OCI-LY3 (cell line): Measurements from ENCODE around the gene GNA12.
"Not testable (repeated sequence)": the region's sequence is repeated elsewhere in the genome, so short reads cannot be mapped to it uniquely, and the experiment has no call there.

Source experiments
- H2AFZ ChIP-seq: fragments of 200-600, 300-600 bp; shearing (Covaris generic); 2 replicates; pipeline ENCODE4 v1.6.0; 2014; ENCODE audit warnings: antibody characterized with exemption, low read depth, low read length
- H3K27ac ChIP-seq: fragments of 200-600, 300-600 bp; sonication (generic); 2 replicates; pipeline ENCODE4 v1.5.1; 2014; ENCODE audit warnings: mild to moderate bottlenecking, low read length, moderate library complexity, mixed read lengths
- H3K27me3 ChIP-seq: fragments of 200-600, 300-600 bp; sonication (generic); 2 replicates; pipeline ENCODE4 v1.6.1; 2014; ENCODE audit warnings: low read depth, low read length, mixed read lengths
- H3K36me3 ChIP-seq: fragments of 200-600, 300-600 bp; sonication (generic); replicated peaks from 2 replicates; pipeline ENCODE3; 2014; ENCODE audit warnings: low read depth, low read length, mixed read lengths
- H3K4me1 ChIP-seq: fragments of 300-600, 200-600 bp; sonication (generic); 2 replicates; pipeline ENCODE4 v1.6.1; 2014; ENCODE audit warnings: low read length, mixed read lengths
- H3K4me2 ChIP-seq: fragments of 200-600, 300-600 bp; sonication (generic); 2 replicates; pipeline ENCODE4 v1.6.1; 2014; ENCODE audit warnings: low read length, mixed read lengths
- H3K4me3 ChIP-seq: fragments of 300-600, 200-600 bp; sonication (generic); 2 replicates; pipeline ENCODE4 v1.5.1; 2014; ENCODE audit warnings: antibody characterized with exemption, mild to moderate bottlenecking, low read length, moderate library complexity
- H3K79me2 ChIP-seq: fragments of 300-600, 200-600 bp; shearing (Covaris generic); 2 replicates; pipeline ENCODE4 v1.6.1; 2014; ENCODE audit warnings: mild to moderate bottlenecking, low read length, mixed read lengths
- H3K9ac ChIP-seq: fragments of 300-600, 200-600 bp; shearing (Covaris generic); 2 replicates; pipeline ENCODE4 v1.6.0; 2014; ENCODE audit warnings: mild to moderate bottlenecking, low read length, moderate library complexity
- H3K9me3 ChIP-seq: fragments of 200-600, 300-600 bp; shearing (Covaris generic); 2 replicates; pipeline ENCODE4 v1.6.1; 2014; ENCODE audit warnings: low read length, mixed read lengths; ENCODE audit not compliant: insufficient read depth
- H4K20me1 ChIP-seq: fragments of 200-600, 300-600 bp; sonication (generic); 2 replicates; pipeline ENCODE4 v1.6.1; 2016; ENCODE audit warnings: low read length, mixed read lengths; ENCODE audit not compliant: insufficient read depth
- CTCF ChIP-seq: fragments of 200-600, 300-600 bp; sonication (generic); IDR thresholded peaks from 2 replicates; pipeline ENCODE4 v1.5.1; 2014; ENCODE audit warnings: antibody characterized with exemption, low read length, low read depth
- EZH2phosphoT487 ChIP-seq: fragments of 200-600 bp; shearing (Covaris generic); IDR thresholded peaks from 2 replicates; pipeline ENCODE4 v1.6.1; 2018; ENCODE audit warnings: antibody characterized with exemption, mixed run types, low read depth

GNA12 gene

GRCh38 chr7:2728316-2729030 lies 115.6 kb downstream of the GNA12 start:
- Histone ChIP-seq H3K27ac (no peak overlapping the region), H3K4me2 (no peak overlapping the region), H2AFZ (no peak overlapping the region), H3K9me3 (no peaks in the 10 kb centered on the region), H3K4me1 (no peaks in the 10 kb centered on the region), H3K4me3 (no peak overlapping the region), H3K27me3 (no peaks in the 10 kb centered on the region), H3K9ac (no peak overlapping the region), H3K36me3 (peaks cover 2% of the 10 kb centered on the region), H3K79me2 (no peaks in the 10 kb centered on the region), H4K20me1 (no peaks in the 10 kb centered on the region)
- no peak for TF ChIP-seq CTCF
- no peak for TF ChIP-seq EZH2phosphoT487

- H3K4me2 ChIP-seq, H3K27me3 ChIP-seq, H3K27ac ChIP-seq, H3K9me3 ChIP-seq, H3K79me2 ChIP-seq, H3K4me1 ChIP-seq, H3K4me3 ChIP-seq, H4K20me1 ChIP-seq, H3K9ac ChIP-seq, H3K36me3 ChIP-seq, H2AFZ ChIP-seq: not testable (repeated sequence)
Observed at GRCh38 chr7:2727206-2727605, 116.9 kb downstream of the GNA12 start.

- Histone ChIP-seq H4K20me1 (no peaks in the 10 kb centered on the region), H3K4me1 (no peaks in the 10 kb centered on the region), H3K36me3 (peaks cover 2% of the 10 kb centered on the region), H3K4me3 (no peak overlapping the region), H3K27ac (no peak overlapping the region), H2AFZ (no peak overlapping the region), H3K9me3 (no peaks in the 10 kb centered on the region), H3K9ac (no peak overlapping the region), H3K27me3 (no peaks in the 10 kb centered on the region), H3K79me2 (no peaks in the 10 kb centered on the region), H3K4me2 (no peak overlapping the region)
- no peak for TF ChIP-seq EZH2phosphoT487
- no peak for TF ChIP-seq CTCF
Observed at GRCh38 chr7:2726316-2727018, 117.6 kb downstream of the GNA12 start.

GRCh38 chr7:2725178-2726105 lies 118.7 kb downstream of the GNA12 start:
- TF ChIP-seq CTCF (no peak), EZH2phosphoT487 (no peak)

More at GRCh38 chr7:2725178-2726105, 118.7 kb downstream of the GNA12 start:
- Histone ChIP-seq H3K9ac (no peak overlapping the region), H3K9me3 (no peaks in the 10 kb centered on the region), H2AFZ (no peak overlapping the region), H3K4me3 (no peak overlapping the region), H3K4me1 (no peaks in the 10 kb centered on the region), H3K4me2 (no peak overlapping the region), H4K20me1 (no peaks in the 10 kb centered on the region), H3K27ac (no peak overlapping the region), H3K79me2 (no peaks in the 10 kb centered on the region), H3K36me3 (no peaks in the 10 kb centered on the region), H3K27me3 (no peaks in the 10 kb centered on the region)
